ENCODE measurements around the gene TSPOAP1. TPM values are rescaled to one million over a fixed set of nuclear protein-coding genes. Genes with fewer than 3 reads are reported as not detected.

The TSPOAP1 gene
- total and polyA plus RNA-seq, 2 of the 13 experiments (the other 11 are each of a cell fraction or from before 2014, with no cell fraction given) = not detected

- TF ChIP-seq ZNF740 (CRISPR knock-in tag; IDR thresholded peaks at IDR 0.05) (no peak; the same call in 1 of the 2 replicates), ZFP37 (CRISPR knock-in tag; IDR thresholded peaks at IDR 0.05; ENCODE audit: borderline replicate concordance) (peak; percentile 69), ZSCAN5A (CRISPR knock-in tag; IDR thresholded peaks at IDR 0.05; ENCODE audit: borderline replicate concordance) (0 out of 2 replicates have a peak, but pooled peaks have one; percentile 54), KAT8 (CRISPR knock-in tag; IDR thresholded peaks at IDR 0.05) (peak; percentile 99), SNAI1 (CRISPR knock-in tag; IDR thresholded peaks at IDR 0.05; ENCODE audit: borderline replicate concordance) (no peak), MED13 (CRISPR knock-in tag; IDR thresholded peaks at IDR 0.05) (peak; percentile 92), FOXC1 (CRISPR knock-in tag; IDR thresholded peaks at IDR 0.05; ENCODE audit: borderline replicate concordance) (peak; percentile 87), PHF21A (CRISPR knock-in tag; IDR thresholded peaks at IDR 0.05) (peak; percentile 94), POGZ (CRISPR knock-in tag; IDR thresholded peaks at IDR 0.05) (peak; percentile 95), ZNF512 (CRISPR knock-in tag; IDR thresholded peaks at IDR 0.05) (no peak), PAWR (CRISPR knock-in tag; IDR thresholded peaks at IDR 0.05; ENCODE audit: borderline replicate concordance) (0 out of 2 replicates have a peak, but pooled peaks have one; percentile 18), MTA1 (CRISPR knock-in tag; IDR thresholded peaks at IDR 0.05; ENCODE audit: borderline replicate concordance) (peak; percentile 90), ZSCAN30 (CRISPR knock-in tag; IDR thresholded peaks at IDR 0.05) (no peak; the same call in 1 of the 2 replicates), HCFC1 (IDR thresholded peaks at IDR 0.05; ENCODE audit: low read depth, low read length) (peak; percentile 78), ZNF275 (CRISPR knock-in tag; IDR thresholded peaks at IDR 0.05; ENCODE audit: borderline replicate concordance) (peak; percentile 87), SRSF1 (optimal IDR thresholded peaks at IDR 0.05; ENCODE audit: low read depth, low read length) (peak; percentile 79), ZNF879 (CRISPR knock-in tag; IDR thresholded peaks at IDR 0.05) (no peak; the same call in 1 of the 2 replicates), POLR2G (IDR thresholded peaks at IDR 0.05; ENCODE audit: low read depth, low read length) (peak; percentile 98), PCBP2 (optimal IDR thresholded peaks at IDR 0.05; ENCODE audit: low read depth, low read length, poor library complexity, severe bottlenecking) (no peak), ISL2 (CRISPR knock-in tag; IDR thresholded peaks at IDR 0.05) (peak; percentile 91), MTA3 (CRISPR knock-in tag; IDR thresholded peaks at IDR 0.05) (no peak), XRCC5 (optimal IDR thresholded peaks at IDR 0.05; ENCODE audit: low read length) (peak; percentile 55), CENPBD1 (CRISPR knock-in tag; IDR thresholded peaks at IDR 0.05; ENCODE audit: borderline replicate concordance, low read depth) (peak; percentile 30; the same call in 1 of the 2 replicates), ZNF674 (CRISPR knock-in tag; IDR thresholded peaks at IDR 0.05; ENCODE audit: low read depth) (0 out of 2 replicates have a peak, but pooled peaks have one; percentile 81), CENPT (CRISPR knock-in tag; IDR thresholded peaks at IDR 0.05; ENCODE audit: low read depth) (no peak)
These were observed 23.4 kb upstream of the TSPOAP1 start, which contains the start of gene SUPT4H1 (continued) for GRCh38 chr17:58351831-58352595.

Measured in HepG2 (cell line).